ENCODE data around the gene TMEM109.

GRCh38 chr11:60944490-60945294 lies 30.7 kb downstream of the TMEM109 start:
- TF ChIP-seq, protein P1, sequence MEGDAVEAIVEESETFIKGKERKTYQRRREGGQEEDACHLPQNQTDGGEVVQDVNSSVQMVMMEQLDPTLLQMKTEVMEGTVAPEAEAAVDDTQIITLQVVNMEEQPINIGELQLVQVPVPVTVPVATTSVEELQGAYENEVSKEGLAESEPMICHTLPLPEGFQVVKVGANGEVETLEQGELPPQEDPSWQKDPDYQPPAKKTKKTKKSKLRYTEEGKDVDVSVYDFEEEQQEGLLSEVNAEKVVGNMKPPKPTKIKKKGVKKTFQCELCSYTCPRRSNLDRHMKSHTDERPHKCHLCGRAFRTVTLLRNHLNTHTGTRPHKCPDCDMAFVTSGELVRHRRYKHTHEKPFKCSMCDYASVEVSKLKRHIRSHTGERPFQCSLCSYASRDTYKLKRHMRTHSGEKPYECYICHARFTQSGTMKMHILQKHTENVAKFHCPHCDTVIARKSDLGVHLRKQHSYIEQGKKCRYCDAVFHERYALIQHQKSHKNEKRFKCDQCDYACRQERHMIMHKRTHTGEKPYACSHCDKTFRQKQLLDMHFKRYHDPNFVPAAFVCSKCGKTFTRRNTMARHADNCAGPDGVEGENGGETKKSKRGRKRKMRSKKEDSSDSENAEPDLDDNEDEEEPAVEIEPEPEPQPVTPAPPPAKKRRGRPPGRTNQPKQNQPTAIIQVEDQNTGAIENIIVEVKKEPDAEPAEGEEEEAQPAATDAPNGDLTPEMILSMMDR (IDR thresholded peaks at IDR 0.05; ENCODE audit: insufficient read depth, low read length), result peak; percentile 15
- TF ChIP-seq POLR2AphosphoS5 (IDR thresholded peaks at IDR 0.05; ENCODE audit: low read depth) (no peak), GABPA (IDR thresholded peaks at IDR 0.05; ENCODE audit: low read depth) (no peak), SPI1 (IDR thresholded peaks at IDR 0.05; ENCODE audit: borderline replicate concordance, low read depth) (no peak)
- TF ChIP-seq, protein P2, sequence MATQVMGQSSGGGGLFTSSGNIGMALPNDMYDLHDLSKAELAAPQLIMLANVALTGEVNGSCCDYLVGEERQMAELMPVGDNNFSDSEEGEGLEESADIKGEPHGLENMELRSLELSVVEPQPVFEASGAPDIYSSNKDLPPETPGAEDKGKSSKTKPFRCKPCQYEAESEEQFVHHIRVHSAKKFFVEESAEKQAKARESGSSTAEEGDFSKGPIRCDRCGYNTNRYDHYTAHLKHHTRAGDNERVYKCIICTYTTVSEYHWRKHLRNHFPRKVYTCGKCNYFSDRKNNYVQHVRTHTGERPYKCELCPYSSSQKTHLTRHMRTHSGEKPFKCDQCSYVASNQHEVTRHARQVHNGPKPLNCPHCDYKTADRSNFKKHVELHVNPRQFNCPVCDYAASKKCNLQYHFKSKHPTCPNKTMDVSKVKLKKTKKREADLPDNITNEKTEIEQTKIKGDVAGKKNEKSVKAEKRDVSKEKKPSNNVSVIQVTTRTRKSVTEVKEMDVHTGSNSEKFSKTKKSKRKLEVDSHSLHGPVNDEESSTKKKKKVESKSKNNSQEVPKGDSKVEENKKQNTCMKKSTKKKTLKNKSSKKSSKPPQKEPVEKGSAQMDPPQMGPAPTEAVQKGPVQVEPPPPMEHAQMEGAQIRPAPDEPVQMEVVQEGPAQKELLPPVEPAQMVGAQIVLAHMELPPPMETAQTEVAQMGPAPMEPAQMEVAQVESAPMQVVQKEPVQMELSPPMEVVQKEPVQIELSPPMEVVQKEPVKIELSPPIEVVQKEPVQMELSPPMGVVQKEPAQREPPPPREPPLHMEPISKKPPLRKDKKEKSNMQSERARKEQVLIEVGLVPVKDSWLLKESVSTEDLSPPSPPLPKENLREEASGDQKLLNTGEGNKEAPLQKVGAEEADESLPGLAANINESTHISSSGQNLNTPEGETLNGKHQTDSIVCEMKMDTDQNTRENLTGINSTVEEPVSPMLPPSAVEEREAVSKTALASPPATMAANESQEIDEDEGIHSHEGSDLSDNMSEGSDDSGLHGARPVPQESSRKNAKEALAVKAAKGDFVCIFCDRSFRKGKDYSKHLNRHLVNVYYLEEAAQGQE (IDR thresholded peaks at IDR 0.05; ENCODE audit: insufficient replicate concordance, low read depth), result no peak
